Measurements from ENCODE around the gene UMOD.

Gene UMOD

GRCh38 chr16:20300312-20301097 is 52.0 kb downstream of the UMOD start:
- DNase-seq (ENCODE audit: low read depth) = peak; percentile 12

DNA sequence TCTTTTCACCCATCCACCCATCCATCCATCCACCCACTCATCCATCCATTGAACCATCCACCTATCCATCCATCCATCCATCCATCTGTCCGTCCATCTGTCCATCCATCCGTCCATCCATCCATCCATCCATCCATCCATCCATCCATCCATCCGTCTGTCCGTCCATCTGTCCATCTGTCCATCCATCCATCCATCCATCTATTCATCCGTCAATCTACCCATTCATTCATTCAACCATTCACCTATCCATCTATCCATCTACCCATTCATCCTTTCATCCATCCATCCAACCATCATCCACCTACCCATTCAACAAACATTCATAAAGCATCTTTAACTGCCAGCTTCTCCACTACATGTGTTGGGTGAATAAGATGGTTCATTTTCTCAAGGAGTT is 54.1 kb downstream of the UMOD start:
- no peak for DNase-seq (ENCODE audit: low read depth)

- DNase-seq (ENCODE audit: low read depth) = no peak
Measured at GRCh38 chr16:20291208-20292206, 61.0 kb downstream of the UMOD start.

- DNase-seq (ENCODE audit: low read depth) = no peak
Measured at GRCh38 chr16:20289571-20289970, 62.9 kb downstream of the UMOD start.

DNA sequence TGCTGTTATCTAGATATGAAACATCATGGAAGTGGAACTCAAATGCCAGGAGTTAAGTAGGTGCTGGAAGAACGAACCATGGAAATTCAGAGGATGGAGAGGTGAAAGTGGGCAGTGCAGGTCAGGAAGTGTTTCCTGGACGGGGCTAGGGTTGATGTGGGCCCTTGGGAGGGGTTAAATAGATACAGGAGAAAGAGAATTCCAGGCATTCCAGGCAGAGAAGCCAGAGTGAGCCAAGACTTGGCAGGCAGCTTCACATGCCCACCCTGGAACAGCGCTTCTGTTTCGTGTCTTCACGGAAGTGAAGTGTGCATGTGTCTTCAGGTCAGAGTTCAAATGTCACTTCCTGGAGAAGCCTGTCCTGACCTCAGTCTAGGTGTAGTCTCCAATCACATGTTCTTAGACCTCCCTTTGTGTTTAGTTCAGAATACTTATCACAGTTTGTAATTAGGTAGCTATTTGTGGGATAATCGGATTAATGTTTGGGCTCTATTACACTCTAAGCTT is 66.5 kb downstream of the UMOD start:
- no peak for DNase-seq (ENCODE audit: low read depth)
